Measurements from ENCODE around the gene SMIM20.

DNA sequence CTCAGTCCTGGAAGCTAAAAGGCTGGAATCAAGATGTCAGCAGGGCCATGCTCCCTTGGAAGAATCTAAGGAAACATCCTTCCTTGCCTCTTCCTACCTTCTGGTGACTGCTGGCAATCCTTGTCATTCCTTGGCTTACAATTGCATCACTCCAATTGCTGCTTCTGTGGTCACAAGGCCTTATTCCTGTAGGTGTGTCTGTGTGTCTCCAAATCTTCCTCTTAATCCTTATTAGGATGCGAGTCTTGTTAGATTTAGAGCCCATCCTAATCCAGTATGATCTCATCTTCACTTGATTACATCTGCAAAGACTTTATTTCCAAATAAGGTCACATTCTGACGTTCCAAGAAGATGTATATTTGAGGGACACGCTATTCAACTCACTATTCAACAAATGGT, 52.2 kb downstream of the SMIM20 start:
- no peak for TF ChIP-seq GATA2 (IDR thresholded peaks at IDR 0.05; ENCODE audit: low read depth, low read length)
- no peak for TF ChIP-seq GATA3 (IDR thresholded peaks at IDR 0.05; ENCODE audit: low read depth, low read length)

Data from SH-SY5Y (cell line).